H1 (cell line): ENCODE results near the gene TIMM22.

Source experiments
- EGR1 ChIP-seq: IDR thresholded peaks from 2 replicates; pipeline ENCODE4 v1.6.1; 2011; ENCODE audit warnings: low read depth, low read length, borderline replicate concordance
- NRF1 ChIP-seq: IDR thresholded peaks from 2 replicates; pipeline ENCODE4 v1.6.1; 2011; ENCODE audit warnings: mild to moderate bottlenecking, low read depth, low read length, improper control_type of control experiment
- SIN3A ChIP-seq, 2 experiments: IDR thresholded peaks in 1 of 2; conservative IDR thresholded peaks in 1 of 2; 2 replicates each; pipeline ENCODE4 v1.6.1; 2011 to 2012; ENCODE audit warnings: low read length in 2 of 2, improper control_type of control experiment in 1 of 2, low read depth in 1 of 2, mild to moderate bottlenecking in 1 of 2

- TF ChIP-seq EGR1 (no peak), SIN3A (conservative IDR thresholded peaks at IDR 0.05 in 1 of 2, IDR thresholded peaks at IDR 0.05 in 1 of 2; ENCODE audit: low read depth in 1 of 2, low read length in 2 of 2) (no peak), NRF1 (no peak)
Measured at GRCh38 chr17:1035546-1036170, 38.7 kb downstream of the TIMM22 start.
